ENCODE results near the gene PRDX6. TPM values are rescaled to one million over a fixed set of nuclear protein-coding genes. Genes with fewer than 3 reads are reported as not detected.

Gene PRDX6
- total RNA-seq, 2 experiments from 2014 or later: 109 to 148 TPM

- Histone ChIP-seq H3K36me3 (ENCODE audit: insufficient read depth, low read length) (no peaks in the 10 kb centered on the region; the same call in 1 of the 2 replicates), H3K4me2 (ENCODE audit: low read length) (peak overlapping the region; percentile 38; the same call in 1 of the 2 replicates), H3K9me3 (ENCODE audit: low read length) (0 out of 2 replicates have a peak, but pooled peaks cover 16% of the 10 kb centered on the region), H3K4me3 (ENCODE audit: low read depth, low read length, poor library complexity, severe bottlenecking) (no peak overlapping the region), H3K9me2 (ENCODE audit: insufficient read depth, low read length) (no peaks in the 10 kb centered on the region), H3K4me1 (ENCODE audit: insufficient read depth, low read length, poor library complexity, severe bottlenecking) (peaks cover 13% of the 10 kb centered on the region), H2AFZ (ENCODE audit: low read length) (no peak overlapping the region), H4K20me1 (ENCODE audit: insufficient read depth, low read length) (no peaks in the 10 kb centered on the region), H3K27ac (ENCODE audit: low read depth, low read length, poor library complexity, severe bottlenecking) (no peak overlapping the region), H3K79me2 (ENCODE audit: insufficient read depth, low read depth, low read length) (no peaks in the 10 kb centered on the region)
- no peak for TF ChIP-seq CTCF (conservative IDR thresholded peaks at IDR 0.05; ENCODE audit: low read length)
- no peak for TF ChIP-seq EZH2phosphoT487 (IDR thresholded peaks at IDR 0.05; ENCODE audit: borderline replicate concordance, low read depth, low read length)
- CTCF ChIA-PET (ENCODE audit: unreplicated experiment): no interaction called here
- no peak for DNase-seq (ENCODE audit: low spot score)
- POLR2A ChIA-PET: interaction anchor here (1.0 kb wide), 1 partner anchor 628 kb away, joined by 3 read pairs; no protein-coding TSS in a partner anchor
- intact Hi-C loops (cut with micrococcal nuclease; ENCODE audit: unreplicated experiment): no loop called here
- BruUV-seq (replicated peaks): no TSS peak
These were observed 32.0 kb upstream of the PRDX6 start for GRCh38 chr1:173445164-173445563.

GRCh38 chr1:173445656-173446055 lies 31.5 kb upstream of the PRDX6 start:
- POLR2A ChIA-PET: no interaction called here
- Histone ChIP-seq H3K27ac (ENCODE audit: low read depth, low read length, poor library complexity, severe bottlenecking) (no peak overlapping the region), H3K4me2 (ENCODE audit: low read length) (no peak overlapping the region), H3K4me1 (ENCODE audit: insufficient read depth, low read length, poor library complexity, severe bottlenecking) (peaks cover 13% of the 10 kb centered on the region), H2AFZ (ENCODE audit: low read length) (no peak overlapping the region), H3K79me2 (ENCODE audit: insufficient read depth, low read depth, low read length) (no peaks in the 10 kb centered on the region), H3K9me2 (ENCODE audit: insufficient read depth, low read length) (no peaks in the 10 kb centered on the region), H3K4me3 (ENCODE audit: low read depth, low read length, poor library complexity, severe bottlenecking) (no peak overlapping the region), H3K36me3 (ENCODE audit: insufficient read depth, low read length) (no peaks in the 10 kb centered on the region; the same call in 1 of the 2 replicates), H4K20me1 (ENCODE audit: insufficient read depth, low read length) (no peaks in the 10 kb centered on the region), H3K9me3 (ENCODE audit: low read length) (0 out of 2 replicates have a peak, but pooled peaks cover 16% of the 10 kb centered on the region)
- intact Hi-C loops (cut with micrococcal nuclease; ENCODE audit: unreplicated experiment): no loop called here
- CTCF ChIA-PET (ENCODE audit: unreplicated experiment): no interaction called here
- TF ChIP-seq CTCF (conservative IDR thresholded peaks at IDR 0.05; ENCODE audit: low read length): no peak
- TF ChIP-seq EZH2phosphoT487 (IDR thresholded peaks at IDR 0.05; ENCODE audit: borderline replicate concordance, low read depth, low read length): no peak
- BruUV-seq (replicated peaks): no TSS peak
- DNase-seq (ENCODE audit: low spot score): no peak

- CTCF ChIA-PET (ENCODE audit: unreplicated experiment): no interaction called here
- POLR2A ChIA-PET: interaction anchor here (0.9 kb wide), 1 partner anchor 14 kb away, joined by 3 read pairs; no protein-coding TSS in a partner anchor
These were observed 29.9 kb upstream of the PRDX6 start for GRCh38 chr1:173447224-173447623.

More at GRCh38 chr1:173447224-173447623, 29.9 kb upstream of the PRDX6 start:
- H3K4me2 ChIP-seq (ENCODE audit: low read length): no peak overlapping the region
- BruUV-seq (replicated peaks): no TSS peak
- H3K4me3 ChIP-seq (ENCODE audit: low read depth, low read length, poor library complexity, severe bottlenecking): no peak overlapping the region
- H3K36me3 ChIP-seq (ENCODE audit: insufficient read depth, low read length): no peaks in the 10 kb centered on the region; the same call in 1 of the 2 replicates
- H2AFZ ChIP-seq (ENCODE audit: low read length): no peak overlapping the region
- H3K9me2 ChIP-seq (ENCODE audit: insufficient read depth, low read length): no peaks in the 10 kb centered on the region
- 0 out of 2 replicates have a peak, but pooled peaks cover 16% of the 10 kb centered on the region for H3K9me3 ChIP-seq (ENCODE audit: low read length)
- TF ChIP-seq CTCF (conservative IDR thresholded peaks at IDR 0.05; ENCODE audit: low read length) (no peak), EZH2phosphoT487 (IDR thresholded peaks at IDR 0.05; ENCODE audit: borderline replicate concordance, low read depth, low read length) (no peak)
- H3K27ac ChIP-seq (ENCODE audit: low read depth, low read length, poor library complexity, severe bottlenecking): no peak overlapping the region
- no peak for DNase-seq (ENCODE audit: low spot score)
- H4K20me1 ChIP-seq (ENCODE audit: insufficient read depth, low read length): no peaks in the 10 kb centered on the region
- peaks cover 13% of the 10 kb centered on the region for H3K4me1 ChIP-seq (ENCODE audit: insufficient read depth, low read length, poor library complexity, severe bottlenecking)
- intact Hi-C loops (cut with micrococcal nuclease; ENCODE audit: unreplicated experiment): no loop called here
- H3K79me2 ChIP-seq (ENCODE audit: insufficient read depth, low read depth, low read length): no peaks in the 10 kb centered on the region

Measured in OCI-LY7 (cell line).